Activated naive CD4-positive, alpha-beta T cell treated with anti-CD3 and anti-CD28 coated beads, Interleukin-2, amount 50 U/mL, for 72 hours (primary cell): ENCODE data around the gene ZNF70. TPM values are rescaled to one million over a fixed set of nuclear protein-coding genes. Genes with fewer than 3 reads are reported as not detected.

ENCODE experiments used
- ATAC-seq, 2 donors: fragments of 150-1000 bp; cut with Tn5 transposase; 2 replicates each; pipeline ENCODE4 v1.10.0; 2021; ENCODE audit warnings: mild to moderate bottlenecking in 2 of 2, moderate library complexity in 2 of 2
- DNase-seq, 2 donors: peaks; one replicate each; pipeline ENCODE4 v3.0.0; 2021 to 2022; ENCODE audit warnings: low spot score in 2 of 2
- H3K27ac Mint-ChIP-seq, 2 donors: one replicate each; pipeline ENCODE4 v1.8.0; 2022; ENCODE audit warnings: mild to moderate bottlenecking in 2 of 2, mixed read lengths in 2 of 2
- H3K36me3 Mint-ChIP-seq, 2 donors: one replicate each; pipeline ENCODE4 v1.8.0; 2022; ENCODE audit warnings: mixed read lengths in 2 of 2
- H3K9me3 Mint-ChIP-seq, 2 donors: one replicate each; pipeline ENCODE4 v1.8.0; 2022; ENCODE audit warnings: mixed read lengths in 2 of 2
- total RNA-seq, 2 donors: library from RNA; stranded (reverse); gene quantifications; one replicate each; pipeline ENCODE4 v1.2.3, GENCODE V29; 2022

The ZNF70 gene
- total RNA-seq, 2 donors from 2014 or later = 0.32 to 2.0 TPM

GRCh38 chr22:23695141-23695540, 55.8 kb downstream of the ZNF70 start:
- Mint-ChIP-seq H3K27ac (peak overlapping the region; percentile 94 to 100), H3K9me3 (peaks cover 0 to 6% of the 10 kb centered on the region in 2 donors), H3K36me3 (peaks cover 13 to 52% of the 10 kb centered on the region in 2 donors)
- DNase-seq (no peak), ATAC-seq (no peak)

- no peak for ATAC-seq
- Mint-ChIP-seq H3K36me3 (peaks cover 4 to 42% of the 10 kb centered on the region in 2 donors), H3K9me3 (no peaks in the 10 kb centered on the region), H3K27ac (peak overlapping the region; percentile 62 to 94)
- DNase-seq = peak in 1 of 2 donors; percentile 43
These were observed 56.8 kb downstream of the ZNF70 start for GRCh38 chr22:23693979-23694680.

GRCh38 chr22:23692598-23693291, 58.2 kb downstream of the ZNF70 start:
- H3K9me3 Mint-ChIP-seq = no peaks in the 10 kb centered on the region
- peak overlapping the region; percentile 42 to 74 for H3K27ac Mint-ChIP-seq
- peaks cover 0 to 32% of the 10 kb centered on the region in 2 donors for H3K36me3 Mint-ChIP-seq
- no peak for DNase-seq
- ATAC-seq = no peak

GRCh38 chr22:23691748-23692423, 59.0 kb downstream of the ZNF70 start:
- no peaks in the 10 kb centered on the region for H3K9me3 Mint-ChIP-seq
- no peak overlapping the region for H3K27ac Mint-ChIP-seq
- ATAC-seq (no peak), DNase-seq (no peak)
- H3K36me3 Mint-ChIP-seq = peaks cover 0 to 31% of the 10 kb centered on the region in 2 donors

- peak within 1 kb of the TSS; percentile 9 to 88 for H3K27ac Mint-ChIP-seq
- DNase-seq (no peak), ATAC-seq (no peak)
These were observed 60.2 kb downstream of the ZNF70 start, which contains the start of gene RGL4 for GRCh38 chr22:23690713-23691112. TSS of gene RGL4 (plus strand) at chr22:23691013. CDS start at chr22:23692031, 1,018 bp downstream.

GRCh38 chr22:23689414-23689813, 61.5 kb downstream of the ZNF70 start:
- Mint-ChIP-seq H3K27ac (no peak overlapping the region), H3K36me3 (peaks cover 0 to 9% of the 10 kb centered on the region in 2 donors), H3K9me3 (no peaks in the 10 kb centered on the region)
- no peak for DNase-seq
- no peak for ATAC-seq

More at GRCh38 chr22:23690713-23691112, 60.2 kb downstream of the ZNF70 start, which contains the start of gene RGL4:
- H3K36me3 Mint-ChIP-seq = peaks cover 0 to 19% of the 10 kb centered on the region in 2 donors
- H3K9me3 Mint-ChIP-seq = no peaks in the 10 kb centered on the region

Other genes starting within 250 kb of the ZNF70 start
- not detected for gene IGLL1, start 170.8 kb downstream of the ZNF70 start, total RNA-seq
- gene DRICH1, start 118.8 kb downstream of the ZNF70 start, total RNA-seq = under 1 TPM; 0.19 to 0.46 TPM
- gene RGL4, start 60.1 kb downstream of the ZNF70 start, total RNA-seq = 10 to 100 TPM in 1 of 2 donors, 1 to 10 TPM in 1; 3.0 to 49.7 TPM
- under 1 TPM; 0.52 to 0.60 TPM for gene VPREB3, start 3.3 kb upstream of the ZNF70 start, total RNA-seq
- 1 to 10 TPM in 1 of 2 donors, not detected in 1; 1.8 TPM for gene C22orf15, start 11.9 kb upstream of the ZNF70 start, total RNA-seq
- 100 to 1,000 TPM; 105 to 118 TPM for gene CHCHD10, start 16.9 kb upstream of the ZNF70 start, total RNA-seq
- under 1 TPM; 0.23 to 0.32 TPM for gene MMP11, start 21.7 kb upstream of the ZNF70 start, total RNA-seq
- gene SMARCB1, start 35.9 kb upstream of the ZNF70 start, total RNA-seq = 10 to 100 TPM; 51.9 to 72.7 TPM
- 1 to 10 TPM; 5.1 to 7.3 TPM for gene DERL3, start 87.9 kb upstream of the ZNF70 start, total RNA-seq
- 1 to 10 TPM; 6.3 to 8.1 TPM for gene SLC2A11, start 106.8 kb upstream of the ZNF70 start, total RNA-seq
- gene MIF, start 143.3 kb upstream of the ZNF70 start, total RNA-seq = 1,000 to 10,000 TPM in 1 of 2 donors, 100 to 1,000 TPM in 1; 919 to 1,364 TPM
- under 1 TPM in 1 of 2 donors, not detected in 1; 0.39 TPM for gene GSTT2B, start 210.1 kb upstream of the ZNF70 start, total RNA-seq
- 1 to 10 TPM; 1.9 to 2.8 TPM for gene DDTL, start 215.8 kb upstream of the ZNF70 start, total RNA-seq
- gene DDT, start 223.3 kb upstream of the ZNF70 start, total RNA-seq = 100 to 1,000 TPM; 144 to 145 TPM
- gene GSTT2, start 229.0 kb upstream of the ZNF70 start, total RNA-seq = under 1 TPM in 1 of 2 donors, not detected in 1; 0.75 TPM